ENCODE results near the gene ULK3. TPM values are rescaled to one million over a fixed set of nuclear protein-coding genes. Genes with fewer than 3 reads are reported as not detected.

Gene ULK3
- total and polyA plus RNA-seq, 10 of the 15 experiments (the other 5 are each of a cell fraction or from before 2014, with no cell fraction given): 0.64 to 38.8 (median 27.1) TPM

- RAD21 ChIA-PET (ENCODE audit: unreplicated experiment): interaction anchor here (0.9 to 22.9 kb wide), 10 partner anchors 9 to 408 kb away, joined by 3 to 1186 read pairs (median 4); partner anchors contain the start of gene CSK
- CTCF ChIA-PET: interaction anchor here (0.6 to 25.9 kb wide), 18 partner anchors 12 to 374 kb away, joined by 3 to 1288 read pairs (median 4); partner anchors contain the start of genes CLK3, CSK and ULK3
- H3K9ac ChIP-seq (ENCODE audit: control insufficient read depth, insufficient read depth, low read length): peak overlapping the region; percentile 82
- H3K27ac ChIP-seq (ENCODE audit: control insufficient read depth, insufficient read depth): peak overlapping the region; percentile 96
- intact Hi-C loops (cut with micrococcal nuclease; ENCODE audit: unreplicated experiment) (no loop called here), in situ Hi-C loops (cut with MboI) (no loop called here)
- peaks cover 64% of the 10 kb centered on the region for H3K4me1 ChIP-seq (ENCODE audit: control insufficient read depth, insufficient read depth, low read length)
- POLR2A ChIA-PET: interaction anchor here (0.9 to 14.2 kb wide), 5 partner anchors 17 to 214 kb away, joined by 3 to 602 read pairs (median 5); partner anchors contain the start of genes CSK and FAM219B
- H3K27me3 ChIP-seq (replicated peaks in 1 of 2; ENCODE audit: control insufficient read depth in 2 of 2, insufficient read depth in 2 of 2, low read length in 1 of 2): no peaks in the 10 kb centered on the region
- peaks cover 6% of the 10 kb centered on the region; the same call in 1 of the 2 replicates for H4K20me1 ChIP-seq (ENCODE audit: control insufficient read depth, insufficient read depth)
- H3K4me3 ChIP-seq: peak overlapping the region; percentile 77
- H3K79me2 ChIP-seq (ENCODE audit: control insufficient read depth, insufficient read depth, low read length): peaks cover 94% of the 10 kb centered on the region
- SMC1A ChIA-PET (ENCODE audit: uncharacterized antibody, unreplicated experiment): interaction anchor here (0.9 to 15.7 kb wide), 10 partner anchors 12 to 218 kb away, joined by 3 to 811 read pairs (median 4); partner anchors contain the start of gene CSK
- FAIRE-seq (no peak), DNase-seq (ENCODE audit: low read depth, low spot score) (no peak), ATAC-seq (peak; percentile 23)
- H3K9me3 ChIP-seq (replicated peaks; ENCODE audit: control insufficient read depth, insufficient read depth, low read length): no peaks in the 10 kb centered on the region
- H3K4me2 ChIP-seq (ENCODE audit: control insufficient read depth, insufficient read depth): peak overlapping the region; percentile 67
- peaks cover 21 to 23% of the 10 kb centered on the region in 2 experiments; a peak in 3 of 4 replicates for H3K36me3 ChIP-seq (ENCODE audit: control insufficient read depth in 2 of 2, insufficient read depth in 2 of 2, low read length in 1 of 2)
- WGBS (ENCODE audit: insufficient coverage, insufficient replicate concordance, low lambda C conversion rate, missing lambda C conversion rate): 11% methylated on average over 12 of the region's 12 CpGs
- no peak overlapping the region for H2AFZ ChIP-seq (ENCODE audit: control insufficient read depth, low read depth, low read length)
- no TSS peak for BruUV-seq (replicated peaks)
- TF ChIP-seq MYC (IDR thresholded peaks at IDR 0.05; ENCODE audit: insufficient read depth, insufficient read length, insufficient replicate concordance, low read length, severe bottlenecking) (no peak), CBX5 (IDR thresholded peaks at IDR 0.05; ENCODE audit: low read depth) (no peak), RAD21 (IDR thresholded peaks at IDR 0.05; ENCODE audit: insufficient read depth, low read depth, low read length) (peak; percentile 64), EGR1 (IDR thresholded peaks at IDR 0.05; ENCODE audit: borderline replicate concordance in 1 of 2, low read depth in 2 of 2, low read length in 2 of 2) (no peak), MTA3 (IDR thresholded peaks at IDR 0.05; ENCODE audit: borderline replicate concordance, low read length) (no peak), HDAC2 (IDR thresholded peaks at IDR 0.05) (no peak), ZNF274 (IDR thresholded peaks at IDR 0.05; ENCODE audit: insufficient read depth, insufficient read length) (no peak), POLR2A (IDR thresholded peaks at IDR 0.05; ENCODE audit: low read depth, low read length) (peak; percentile 33), SIN3A (IDR thresholded peaks at IDR 0.05; ENCODE audit: low read depth, low read length) (peak; percentile 81; the same call in 1 of the 2 replicates), TCF7 (IDR thresholded peaks at IDR 0.05; ENCODE audit: borderline replicate concordance) (no peak), HDAC6 (IDR thresholded peaks at IDR 0.05; ENCODE audit: unreplicated experiment) (no peak), SREBF1 (IDR thresholded peaks at IDR 0.05; ENCODE audit: low read length) (no peak), USF2 (IDR thresholded peaks at IDR 0.05; ENCODE audit: borderline replicate concordance, low read depth, low read length) (no peak)
- TF ChIP-seq, protein P1, sequence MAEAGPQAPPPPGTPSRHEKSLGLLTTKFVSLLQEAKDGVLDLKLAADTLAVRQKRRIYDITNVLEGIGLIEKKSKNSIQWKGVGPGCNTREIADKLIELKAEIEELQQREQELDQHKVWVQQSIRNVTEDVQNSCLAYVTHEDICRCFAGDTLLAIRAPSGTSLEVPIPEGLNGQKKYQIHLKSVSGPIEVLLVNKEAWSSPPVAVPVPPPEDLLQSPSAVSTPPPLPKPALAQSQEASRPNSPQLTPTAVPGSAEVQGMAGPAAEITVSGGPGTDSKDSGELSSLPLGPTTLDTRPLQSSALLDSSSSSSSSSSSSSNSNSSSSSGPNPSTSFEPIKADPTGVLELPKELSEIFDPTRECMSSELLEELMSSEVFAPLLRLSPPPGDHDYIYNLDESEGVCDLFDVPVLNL (IDR thresholded peaks at IDR 0.05; ENCODE audit: low read depth, low read length): no peak
- TF ChIP-seq, protein P2, sequence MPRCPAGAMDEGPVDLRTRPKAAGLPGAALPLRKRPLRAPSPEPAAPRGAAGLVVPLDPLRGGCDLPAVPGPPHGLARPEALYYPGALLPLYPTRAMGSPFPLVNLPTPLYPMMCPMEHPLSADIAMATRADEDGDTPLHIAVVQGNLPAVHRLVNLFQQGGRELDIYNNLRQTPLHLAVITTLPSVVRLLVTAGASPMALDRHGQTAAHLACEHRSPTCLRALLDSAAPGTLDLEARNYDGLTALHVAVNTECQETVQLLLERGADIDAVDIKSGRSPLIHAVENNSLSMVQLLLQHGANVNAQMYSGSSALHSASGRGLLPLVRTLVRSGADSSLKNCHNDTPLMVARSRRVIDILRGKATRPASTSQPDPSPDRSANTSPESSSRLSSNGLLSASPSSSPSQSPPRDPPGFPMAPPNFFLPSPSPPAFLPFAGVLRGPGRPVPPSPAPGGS (IDR thresholded peaks at IDR 0.05; ENCODE audit: borderline replicate concordance, insufficient read depth, low read depth, low read length, poor library complexity, severe bottlenecking): no peak
- TF ChIP-seq, protein P3, sequence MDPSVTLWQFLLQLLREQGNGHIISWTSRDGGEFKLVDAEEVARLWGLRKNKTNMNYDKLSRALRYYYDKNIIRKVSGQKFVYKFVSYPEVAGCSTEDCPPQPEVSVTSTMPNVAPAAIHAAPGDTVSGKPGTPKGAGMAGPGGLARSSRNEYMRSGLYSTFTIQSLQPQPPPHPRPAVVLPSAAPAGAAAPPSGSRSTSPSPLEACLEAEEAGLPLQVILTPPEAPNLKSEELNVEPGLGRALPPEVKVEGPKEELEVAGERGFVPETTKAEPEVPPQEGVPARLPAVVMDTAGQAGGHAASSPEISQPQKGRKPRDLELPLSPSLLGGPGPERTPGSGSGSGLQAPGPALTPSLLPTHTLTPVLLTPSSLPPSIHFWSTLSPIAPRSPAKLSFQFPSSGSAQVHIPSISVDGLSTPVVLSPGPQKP (IDR thresholded peaks at IDR 0.05; ENCODE audit: low read depth, low read length): no peak
- TF ChIP-seq, protein P4, sequence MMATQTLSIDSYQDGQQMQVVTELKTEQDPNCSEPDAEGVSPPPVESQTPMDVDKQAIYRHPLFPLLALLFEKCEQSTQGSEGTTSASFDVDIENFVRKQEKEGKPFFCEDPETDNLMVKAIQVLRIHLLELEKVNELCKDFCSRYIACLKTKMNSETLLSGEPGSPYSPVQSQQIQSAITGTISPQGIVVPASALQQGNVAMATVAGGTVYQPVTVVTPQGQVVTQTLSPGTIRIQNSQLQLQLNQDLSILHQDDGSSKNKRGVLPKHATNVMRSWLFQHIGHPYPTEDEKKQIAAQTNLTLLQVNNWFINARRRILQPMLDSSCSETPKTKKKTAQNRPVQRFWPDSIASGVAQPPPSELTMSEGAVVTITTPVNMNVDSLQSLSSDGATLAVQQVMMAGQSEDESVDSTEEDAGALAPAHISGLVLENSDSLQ (IDR thresholded peaks at IDR 0.05): 0 out of 2 replicates have a peak, but pooled peaks have one; percentile 28
Measured at GRCh38 chr15:74793135-74794028, 49.6 kb downstream of the ULK3 start.

All from GM12878 (cell line).